Esophagus (tissue), 2 donors: ENCODE measurements around the gene MRFAP1. TPM values are rescaled to one million over a fixed set of nuclear protein-coding genes. Genes with fewer than 3 reads are reported as not detected.

Source experiments
- H3K27ac ChIP-seq, 2 donors: one replicate each; pipeline ENCODE4 v1.5.1; 2013; ENCODE audit warnings: low read depth in 2 of 2, mild to moderate bottlenecking in 2 of 2, inconsistent platforms in 1 of 2, low read length in 1 of 2, moderate library complexity in 1 of 2
- H3K27me3 ChIP-seq, 2 donors: one replicate each; pipeline ENCODE4 v1.6.1; 2013; ENCODE audit warnings: low read length in 2 of 2, control low read depth in 1 of 2, mild to moderate bottlenecking in 1 of 2; ENCODE audit not compliant: insufficient read depth in 2 of 2, control insufficient read depth in 1 of 2
- H3K36me3 ChIP-seq, 2 donors: one replicate each; pipeline ENCODE4 v1.6.1; 2013; ENCODE audit warnings: low read length in 1 of 2; ENCODE audit not compliant: control insufficient read depth in 2 of 2, insufficient read depth in 2 of 2
- H3K4me1 ChIP-seq, 2 donors: one replicate each; pipeline ENCODE4 v1.6.1; 2013; ENCODE audit warnings: low read length in 1 of 2; ENCODE audit not compliant: control insufficient read depth in 2 of 2, insufficient read depth in 2 of 2
- H3K4me3 ChIP-seq, 2 donors: one replicate each; pipeline ENCODE4 v1.5.1; 2013; ENCODE audit warnings: low read length in 2 of 2, mild to moderate bottlenecking in 2 of 2, low read depth in 1 of 2, moderate library complexity in 1 of 2
- H3K9me3 ChIP-seq, 2 donors: one replicate each; pipeline ENCODE4 v1.6.1; 2013; ENCODE audit warnings: mild to moderate bottlenecking in 2 of 2, low read depth in 1 of 2, low read length in 1 of 2, moderate library complexity in 1 of 2; ENCODE audit not compliant: control insufficient read depth in 2 of 2, insufficient read depth in 1 of 2
- WGBS, 2 donors: extraction: QIAGEN DNeasy Blood & Tissue Kit; methylation state at CpG; one replicate each; pipeline ENCODE4 v1.1.7; 2013; 5-methylcytosine and 5-hydroxymethylcytosine counted together
- polyA plus RNA-seq, 2 donors: library from polyadenylated mRNA; stranded (reverse); fragments of 200-250 nt; gene quantifications; one replicate each; pipeline ENCODE4 v1.2.3, GENCODE V29; 2013
- donor health status: healthy with polysubstance abuse.
- donor health status: Bipolar disorder and iron deficiency.

Gene MRFAP1
- polyA plus RNA-seq, 2 donors = 138 to 236 TPM

DNA sequence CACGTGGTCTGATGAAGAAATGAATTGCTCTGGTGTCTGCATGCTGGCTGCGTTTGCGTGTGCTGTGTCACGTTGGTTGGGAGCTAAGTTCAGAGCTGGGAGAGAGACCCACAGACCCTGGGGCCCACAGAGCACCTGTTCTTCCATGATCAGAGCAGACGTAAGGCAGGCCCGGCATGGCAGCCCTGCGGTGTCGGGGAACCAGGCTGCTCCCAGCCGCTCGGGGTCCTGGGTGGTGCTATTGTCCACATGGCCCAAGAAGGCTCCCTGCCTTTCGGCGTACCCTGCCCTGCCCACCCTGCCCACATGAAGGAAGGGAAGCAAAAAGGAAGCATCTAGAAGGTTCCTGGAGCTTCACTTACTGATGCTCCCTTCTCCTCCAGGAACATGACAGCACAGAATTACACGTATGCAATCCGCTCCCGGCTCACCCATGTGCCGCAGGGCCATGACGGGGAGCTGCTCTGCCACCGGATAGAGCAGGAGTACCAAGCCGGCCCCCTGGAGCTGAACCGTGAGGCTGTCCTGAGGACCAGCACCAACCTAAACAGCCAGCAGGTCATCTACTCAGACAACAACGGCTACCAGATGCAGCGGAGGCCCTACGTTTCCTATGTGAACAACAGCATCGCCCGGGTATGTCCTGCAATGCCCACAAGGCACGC lies 30.9 kb upstream of the MRFAP1 start:
- WGBS, 2 donors = 94 to 95% methylated on average over 26 of the region's 26 CpGs

DNA sequence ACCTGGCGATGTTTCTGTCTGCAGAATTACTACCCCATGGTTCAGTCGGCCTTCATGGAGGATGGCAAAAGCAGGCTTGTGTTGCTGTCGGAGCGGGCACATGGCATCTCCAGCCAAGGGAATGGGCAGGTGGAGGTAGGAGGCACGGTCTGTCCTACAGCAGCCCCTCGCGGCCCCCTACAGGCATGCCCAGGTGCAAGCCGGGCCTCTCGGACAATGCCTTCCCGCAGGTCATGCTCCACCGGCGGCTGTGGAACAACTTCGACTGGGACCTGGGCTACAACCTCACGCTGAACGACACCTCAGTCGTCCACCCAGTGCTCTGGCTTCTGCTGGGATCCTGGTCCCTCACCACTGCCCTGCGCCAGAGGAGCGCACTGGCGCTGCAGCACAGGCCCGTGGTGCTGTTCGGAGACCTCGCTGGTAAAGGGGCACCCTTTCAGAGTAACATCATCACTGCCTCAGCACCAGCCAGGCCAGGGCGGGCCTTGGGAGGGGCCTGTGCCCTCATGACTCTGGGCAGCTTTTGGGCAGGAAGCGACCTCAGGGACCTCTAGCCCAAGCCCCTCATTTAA lies 29.5 kb upstream of the MRFAP1 start:
- Histone ChIP-seq H3K4me3 (no peak overlapping the region), H3K27me3 (no peaks in the 10 kb centered on the region), H3K9me3 (no peaks in the 10 kb centered on the region), H3K4me1 (no peaks in the 10 kb centered on the region), H3K27ac (no peak overlapping the region), H3K36me3 (peaks cover 17 to 58% of the 10 kb centered on the region in 2 donors)
- WGBS, 2 donors = 95 to 96% methylated on average over 23 to 24 of the region's 24 CpGs

More for the DNA sequence above, 30.9 kb upstream of the MRFAP1 start:
- no peak overlapping the region for H3K27ac ChIP-seq
- H3K36me3 ChIP-seq = peaks cover 17 to 60% of the 10 kb centered on the region in 2 donors
- peaks cover 0 to 6% of the 10 kb centered on the region in 2 donors for H3K9me3 ChIP-seq
- H3K27me3 ChIP-seq = no peaks in the 10 kb centered on the region
- no peak overlapping the region for H3K4me3 ChIP-seq
- H3K4me1 ChIP-seq = no peaks in the 10 kb centered on the region

DNA sequence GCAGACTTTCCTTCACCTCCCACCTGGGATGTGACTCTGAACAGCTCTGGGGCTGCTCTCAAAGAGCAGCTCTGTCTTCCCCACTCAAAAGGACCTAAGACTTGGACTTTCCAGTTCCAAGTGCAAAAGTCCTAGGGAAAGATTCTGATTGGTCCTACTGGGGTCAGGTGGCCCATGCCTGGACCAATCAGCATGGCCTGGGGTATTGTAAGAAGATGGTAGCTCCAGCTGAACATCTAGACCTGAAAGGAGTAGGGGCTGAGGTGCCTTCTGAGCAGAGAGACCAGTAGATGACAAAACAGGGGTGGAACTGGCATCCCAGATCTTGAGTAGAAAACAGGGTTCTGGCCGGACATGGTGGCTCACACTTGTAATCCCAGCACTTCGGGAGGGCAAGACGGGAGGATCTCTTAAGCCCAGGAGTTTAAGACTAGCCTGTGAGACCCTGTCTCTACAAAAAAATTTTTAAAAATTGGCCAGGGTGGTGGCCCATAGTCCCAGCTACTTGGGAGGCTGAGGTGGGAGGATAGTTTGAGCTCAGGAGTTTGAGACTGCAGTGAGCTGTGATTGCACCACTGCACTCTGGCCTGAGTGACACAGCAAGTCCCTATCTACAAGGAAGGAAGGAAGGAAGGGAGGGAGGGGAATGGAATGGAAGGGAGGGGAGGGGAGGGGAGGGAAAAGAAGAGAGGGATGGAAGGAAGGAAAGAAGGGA lies 27.4 kb upstream of the MRFAP1 start:
- 98 to 99% methylated on average over 3 of the region's 3 CpGs for WGBS, 2 donors

DNA sequence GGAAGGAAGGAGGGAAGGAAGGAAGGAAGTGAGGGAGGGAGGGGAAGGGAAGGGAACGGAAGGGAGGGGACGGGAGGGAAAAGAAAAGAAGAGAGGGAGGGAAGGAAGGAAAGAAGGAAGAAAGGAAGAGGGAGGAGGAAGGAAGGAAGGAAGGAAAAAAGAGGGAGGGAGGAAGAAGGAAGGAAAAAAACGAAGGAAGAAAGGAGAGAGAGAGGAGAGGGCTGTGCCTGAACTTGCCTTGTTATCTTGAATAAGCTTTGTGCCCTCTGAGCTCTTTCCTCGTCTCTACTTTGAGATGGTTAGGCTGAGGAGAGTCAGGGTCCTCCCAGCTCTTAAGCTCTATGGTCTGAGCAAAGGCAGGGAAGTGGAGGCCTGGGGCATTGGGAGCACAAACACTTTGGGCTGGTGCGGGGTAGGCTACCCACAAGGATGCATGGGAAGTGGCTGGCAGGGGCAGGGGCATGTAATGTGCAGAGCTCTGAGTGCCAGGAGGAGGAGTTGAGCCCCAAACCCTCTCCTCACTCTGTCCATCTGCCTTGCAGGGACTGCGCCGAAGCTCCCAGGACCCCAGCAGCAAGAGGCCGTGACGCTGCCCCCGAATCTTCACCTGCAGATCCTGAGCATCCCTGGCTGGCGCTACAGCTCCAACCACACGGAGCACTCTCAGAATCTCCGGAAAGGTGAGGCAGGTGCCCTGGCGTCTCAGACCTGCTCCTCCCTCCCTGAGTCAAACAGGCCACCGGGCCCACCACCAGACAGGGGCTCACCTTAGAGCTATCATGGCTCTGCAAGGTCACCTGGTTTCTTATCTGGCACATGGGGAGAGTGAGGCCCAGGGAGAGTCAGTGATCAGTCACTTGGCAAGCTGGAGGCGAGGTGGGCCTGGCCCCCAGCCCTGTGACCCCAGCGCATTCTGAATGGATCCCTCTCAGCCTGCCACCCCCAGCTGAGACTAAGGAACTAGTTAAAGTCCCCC lies 26.5 kb upstream of the MRFAP1 start:
- no peaks in the 10 kb centered on the region for H3K27me3 ChIP-seq
- no peaks in the 10 kb centered on the region for H3K9me3 ChIP-seq
- H3K4me1 ChIP-seq = no peaks in the 10 kb centered on the region
- H3K36me3 ChIP-seq = peaks cover 18 to 63% of the 10 kb centered on the region in 2 donors
- H3K4me3 ChIP-seq = no peak overlapping the region
- WGBS, 2 donors = 86 to 88% methylated on average over 17 of the region's 17 CpGs
- no peak overlapping the region for H3K27ac ChIP-seq

More for the DNA sequence above, 27.4 kb upstream of the MRFAP1 start:
- no peaks in the 10 kb centered on the region for H3K27me3 ChIP-seq
- no peaks in the 10 kb centered on the region for H3K9me3 ChIP-seq
- H3K36me3 ChIP-seq = peaks cover 22 to 62% of the 10 kb centered on the region in 2 donors
- H3K4me1 ChIP-seq = no peaks in the 10 kb centered on the region
- no peak overlapping the region for H3K27ac ChIP-seq
- no peak overlapping the region for H3K4me3 ChIP-seq

DNA sequence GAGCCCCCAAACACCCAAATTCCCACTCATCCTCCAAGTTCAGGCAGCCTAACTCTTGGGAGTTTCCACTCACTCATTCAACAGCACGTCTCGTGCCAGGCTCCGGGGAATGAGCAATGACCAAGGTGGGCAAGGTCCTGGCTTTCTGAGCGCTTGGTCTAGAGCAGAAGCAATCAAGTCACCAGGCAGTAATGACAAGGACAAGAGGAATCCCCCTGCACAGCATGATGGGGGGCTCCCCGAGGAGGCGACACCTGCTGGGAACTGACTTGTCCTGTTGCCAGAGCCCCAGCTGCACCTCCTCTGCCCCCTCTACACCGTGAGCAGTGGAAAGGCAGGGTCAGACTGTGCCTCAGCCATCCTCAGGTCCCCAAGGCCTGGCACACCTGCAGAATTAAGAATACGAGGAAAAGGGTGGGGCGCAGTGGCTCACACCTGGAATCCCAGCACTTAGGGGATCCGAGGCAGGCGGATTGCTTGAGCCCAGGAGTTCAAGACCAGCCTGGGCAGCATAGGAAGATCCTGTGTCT lies 25.7 kb upstream of the MRFAP1 start:
- Histone ChIP-seq H3K36me3 (peaks cover 18 to 63% of the 10 kb centered on the region in 2 donors), H3K9me3 (no peaks in the 10 kb centered on the region), H3K4me3 (no peak overlapping the region), H3K27ac (no peak overlapping the region), H3K27me3 (no peaks in the 10 kb centered on the region), H3K4me1 (no peaks in the 10 kb centered on the region)
- 83 to 88% methylated on average over 11 of the region's 11 CpGs for WGBS, 2 donors

DNA sequence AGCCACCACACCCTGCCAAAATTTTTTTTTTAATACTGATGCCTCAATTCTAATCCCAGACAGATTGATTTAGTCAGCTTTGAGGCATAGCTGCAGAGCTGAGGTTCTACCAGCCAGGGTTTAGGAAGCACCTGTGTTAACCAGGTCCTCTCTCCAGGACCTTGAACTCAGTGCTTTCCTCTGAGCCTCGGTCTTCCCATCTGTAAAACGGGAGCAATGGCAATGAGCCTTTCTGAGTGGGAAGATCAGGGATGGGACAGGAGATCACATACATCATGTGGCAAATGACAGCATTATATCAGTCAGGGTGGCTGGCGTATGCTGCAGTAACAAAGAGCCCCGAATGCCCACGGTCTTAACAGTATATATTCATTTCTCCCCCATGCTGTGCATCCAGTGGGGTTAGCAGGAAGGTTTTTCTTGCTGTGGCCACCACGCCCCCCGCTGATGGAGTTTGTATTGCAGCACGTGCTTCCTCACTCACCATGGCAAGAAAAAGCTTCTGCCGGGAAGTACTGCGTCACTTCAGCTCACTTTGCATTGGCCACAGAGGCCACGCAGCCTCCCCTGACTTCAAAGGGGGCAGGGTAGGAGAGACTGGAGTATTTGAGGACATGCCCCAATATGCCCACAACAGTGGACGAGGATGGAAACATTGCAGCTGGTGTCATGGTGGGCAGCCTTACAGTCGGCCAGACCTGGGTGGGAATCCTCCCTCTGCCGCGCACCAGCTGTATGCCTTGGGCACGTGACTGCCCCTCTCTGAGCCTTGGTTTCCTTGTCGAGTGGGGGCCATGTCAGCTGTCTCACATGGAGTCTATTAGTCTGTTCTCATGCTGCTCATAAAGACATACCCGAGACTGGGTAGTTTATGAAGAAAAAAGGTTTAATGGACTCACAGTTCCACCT lies 24.1 kb upstream of the MRFAP1 start:
- no peak overlapping the region for H3K27ac ChIP-seq
- peaks cover 14 to 59% of the 10 kb centered on the region in 2 donors for H3K36me3 ChIP-seq
- H3K9me3 ChIP-seq = no peaks in the 10 kb centered on the region
- H3K27me3 ChIP-seq = no peaks in the 10 kb centered on the region
- H3K4me1 ChIP-seq = no peaks in the 10 kb centered on the region
- no peak overlapping the region for H3K4me3 ChIP-seq
- 96 to 98% methylated on average over 18 of the region's 18 CpGs for WGBS, 2 donors

DNA sequence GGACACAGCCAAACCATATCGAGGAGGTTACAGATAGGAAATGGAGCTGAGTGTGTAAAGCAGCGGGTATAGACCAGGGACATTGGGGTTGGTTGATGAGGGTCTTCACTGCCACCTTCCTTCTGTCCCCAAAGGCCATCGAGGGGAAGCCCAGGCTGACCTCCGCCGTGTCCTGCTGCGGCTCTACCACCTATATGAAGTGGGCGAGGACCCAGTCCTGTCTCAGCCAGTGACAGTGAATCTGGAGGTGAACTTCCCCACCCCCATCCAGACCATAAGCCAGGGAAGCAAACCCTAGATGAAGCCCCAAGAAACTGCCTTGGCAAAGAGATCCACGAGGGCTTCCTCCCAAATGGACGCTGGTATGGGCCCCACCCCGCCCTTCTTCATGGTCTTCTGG lies 23.2 kb upstream of the MRFAP1 start:
- H3K36me3 ChIP-seq = peaks cover 14 to 60% of the 10 kb centered on the region in 2 donors

DNA sequence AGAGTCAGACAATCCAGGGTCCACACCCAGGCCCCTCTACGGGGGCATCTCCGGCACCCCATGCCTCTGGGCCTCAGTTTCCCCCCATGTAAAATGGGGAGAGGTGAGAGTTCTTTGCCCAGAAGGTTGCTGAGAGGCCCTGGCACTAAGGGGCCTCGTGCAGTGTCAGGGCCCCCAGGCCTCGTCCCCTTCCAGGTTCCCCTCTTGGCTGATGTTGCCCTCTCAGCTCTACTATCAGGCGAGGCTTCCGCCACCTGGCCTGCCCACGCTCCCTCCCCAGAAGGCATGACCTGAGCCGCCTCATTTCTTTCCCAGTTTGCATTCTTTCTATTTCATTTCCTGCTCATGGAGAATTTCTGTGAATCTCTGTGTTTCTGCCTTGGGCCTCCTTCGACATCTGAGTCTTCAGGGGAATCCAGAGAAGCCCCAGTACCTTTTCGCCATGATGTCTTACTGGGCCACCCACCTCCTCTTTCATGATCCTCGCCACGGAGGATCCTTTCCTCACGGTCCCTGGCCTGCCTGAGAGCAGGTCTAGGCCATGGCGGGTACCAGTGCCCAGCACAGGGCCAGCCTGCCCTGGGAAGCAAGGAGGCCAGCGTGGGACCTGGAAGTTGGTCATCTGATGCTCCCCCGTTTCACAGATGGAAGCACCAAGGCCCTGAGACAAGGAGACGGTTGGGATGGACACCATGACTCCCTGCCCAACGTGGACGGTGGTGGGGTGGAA lies 21.9 kb upstream of the MRFAP1 start:
- H3K27me3 ChIP-seq = no peaks in the 10 kb centered on the region
- no peak overlapping the region for H3K27ac ChIP-seq
- no peaks in the 10 kb centered on the region for H3K9me3 ChIP-seq
- H3K4me1 ChIP-seq = no peaks in the 10 kb centered on the region
- no peak overlapping the region for H3K4me3 ChIP-seq
- 90 to 91% methylated on average over 19 of the region's 19 CpGs for WGBS, 2 donors
- peaks cover 14 to 57% of the 10 kb centered on the region in 2 donors for H3K36me3 ChIP-seq

More for the DNA sequence above, 23.2 kb upstream of the MRFAP1 start:
- no peaks in the 10 kb centered on the region for H3K27me3 ChIP-seq
- WGBS, 2 donors = 94 to 96% methylated on average over 10 of the region's 10 CpGs
- H3K9me3 ChIP-seq = no peaks in the 10 kb centered on the region
- H3K4me3 ChIP-seq = no peak overlapping the region
- H3K27ac ChIP-seq = no peak overlapping the region
- no peaks in the 10 kb centered on the region for H3K4me1 ChIP-seq
